Dermis microvascular lymphatic vessel endothelial cell (primary cell): ENCODE measurements around the gene KCNK1. TPM values are rescaled to one million over a fixed set of nuclear protein-coding genes. Genes with fewer than 3 reads are reported as not detected.
"Not testable (repeated sequence)": the region's sequence is repeated elsewhere in the genome, so short reads cannot be mapped to it uniquely, and the experiment has no call there.

Experiments used
- DNase-seq, 2 donors: peaks; one replicate each; pipeline versions ENCODE4 v3.0.0 to v3.0.0-alpha.2; 2010; ENCODE audit warnings: low read depth in 2 of 2
- total RNA-seq: library from RNA; depleted of rRNA; stranded (reverse); fragments of >200 nt; gene quantifications from 2 replicates; pipeline ENCODE4 v1.2.1, GENCODE V29; 2014

The KCNK1 gene
- total RNA-seq, 1 donor from 2014 or later = under 0.01 TPM

DNA sequence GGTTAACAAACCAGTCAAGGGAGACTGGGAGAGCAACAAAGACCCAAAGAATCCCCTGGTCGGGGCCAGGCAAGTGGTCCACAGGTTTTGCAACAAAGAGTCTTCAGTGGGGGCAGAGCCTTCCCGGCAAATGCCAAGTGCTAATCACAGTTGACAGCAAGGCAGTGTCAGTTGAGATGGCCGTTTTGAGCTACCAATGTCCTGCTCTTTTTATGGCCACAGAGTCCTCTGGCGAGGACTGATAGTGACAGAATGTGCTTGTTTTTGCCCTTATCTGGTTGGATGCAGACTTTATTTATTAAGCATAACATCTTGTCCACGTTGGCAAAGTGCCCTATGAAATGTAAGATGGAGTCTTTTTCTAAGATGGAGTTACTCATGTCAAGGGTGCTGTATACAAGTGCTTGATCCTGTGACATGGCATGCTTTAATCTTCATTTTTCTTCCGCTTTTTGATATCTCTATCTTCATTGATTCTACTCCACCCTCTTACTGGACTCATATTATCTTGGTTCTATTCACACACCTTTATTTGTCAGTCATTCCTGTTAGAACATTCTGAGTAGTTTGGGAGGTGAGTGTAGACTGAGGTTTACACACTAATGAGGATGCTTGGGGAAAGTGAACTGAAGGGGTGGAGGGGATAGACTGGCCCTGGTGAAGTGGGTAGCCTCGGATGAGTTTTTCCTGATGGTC is 51.8 kb downstream of the KCNK1 start:
- no peak for DNase-seq

DNA sequence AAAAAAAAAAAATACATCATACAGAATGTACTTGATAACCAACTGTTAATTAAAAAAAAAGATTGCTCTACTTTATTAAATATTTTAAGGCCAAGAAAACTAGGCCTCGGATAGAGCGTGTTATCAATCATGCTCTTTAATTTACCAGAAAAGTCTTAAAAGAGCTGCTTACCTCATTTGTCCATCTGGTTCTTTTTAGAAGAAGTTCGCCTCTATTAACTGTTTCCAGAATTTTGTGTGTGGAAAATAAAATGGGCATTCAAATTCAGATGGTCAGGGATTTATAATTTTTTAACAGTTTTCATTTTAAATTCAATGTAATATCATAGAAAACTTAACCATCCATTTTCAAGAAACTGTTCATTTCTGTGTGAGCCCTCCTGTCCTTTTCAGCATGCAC is 53.8 kb downstream of the KCNK1 start:
- DNase-seq = no peak

DNA sequence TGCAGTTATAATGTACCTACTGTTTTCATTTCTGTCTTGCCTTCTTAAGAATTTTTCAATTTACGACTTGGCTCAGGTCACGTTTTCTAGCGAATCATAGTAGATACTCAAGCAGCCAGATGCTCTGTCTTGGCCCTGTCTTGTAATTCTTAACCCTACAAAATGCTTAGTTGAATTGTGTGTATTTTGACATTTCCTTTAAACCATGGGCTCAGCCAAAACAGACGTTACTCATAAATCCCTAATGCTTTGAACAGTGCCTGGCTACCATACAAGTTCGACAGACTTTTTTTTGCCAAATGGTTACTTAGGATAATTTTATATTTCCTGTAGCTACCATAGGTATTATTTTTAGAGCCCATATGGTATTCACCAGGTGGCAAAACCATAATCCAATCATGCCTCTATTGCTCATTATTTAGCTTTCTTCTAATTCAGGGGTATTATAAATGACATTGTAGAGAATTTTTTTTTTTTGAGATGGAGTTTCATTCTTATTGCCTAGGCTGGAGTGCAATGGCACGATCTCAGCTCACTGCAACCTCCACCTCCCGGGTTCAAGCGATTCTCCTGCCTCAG is 54.3 kb downstream of the KCNK1 start:
- no peak for DNase-seq

DNA sequence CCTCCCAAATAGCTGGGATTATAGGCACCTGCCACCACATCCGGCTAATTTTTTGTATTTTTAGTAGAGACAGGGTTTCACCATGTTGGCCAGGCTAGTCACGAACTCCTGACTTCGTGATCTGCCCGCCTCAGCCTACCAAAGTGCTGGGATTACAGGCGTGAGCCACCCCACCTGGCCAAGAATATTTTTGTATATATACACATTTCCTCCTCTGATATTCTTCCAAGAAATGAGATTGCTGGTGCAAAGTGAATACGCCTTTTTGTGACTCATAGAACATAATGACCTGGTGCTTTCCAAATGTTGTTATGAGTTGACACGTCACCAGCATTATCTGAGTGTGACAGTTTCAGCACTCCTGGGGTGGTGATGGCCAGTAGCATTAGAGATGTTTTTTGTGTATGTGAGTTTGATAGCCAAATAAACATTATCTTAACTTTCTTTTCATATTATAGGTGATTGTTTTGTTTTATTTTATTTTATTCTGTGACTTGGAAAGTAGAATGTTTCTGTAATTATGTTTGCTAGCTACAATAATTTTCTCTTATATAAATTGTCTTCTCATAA is 54.9 kb downstream of the KCNK1 start:
- DNase-seq = no peak

DNA sequence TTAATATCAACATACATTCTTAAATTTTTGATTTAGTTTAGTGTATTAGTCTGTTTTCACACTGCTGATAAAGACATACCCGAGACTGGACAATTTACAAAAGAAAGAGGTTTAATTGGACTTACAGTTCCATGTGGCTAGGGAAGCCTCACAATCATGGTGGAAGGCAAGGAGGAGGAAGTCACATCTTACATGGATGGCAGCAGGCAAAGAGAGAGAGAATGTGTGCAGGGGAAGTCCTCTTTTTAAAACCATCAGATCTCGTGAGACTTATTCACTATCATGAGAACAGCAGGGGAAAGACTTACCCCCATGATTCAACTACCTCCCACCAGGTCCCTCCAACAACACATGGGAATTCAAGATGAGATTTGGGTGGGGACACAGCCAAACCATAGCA is 56.5 kb downstream of the KCNK1 start:
- DNase-seq = not testable (repeated sequence)

DNA sequence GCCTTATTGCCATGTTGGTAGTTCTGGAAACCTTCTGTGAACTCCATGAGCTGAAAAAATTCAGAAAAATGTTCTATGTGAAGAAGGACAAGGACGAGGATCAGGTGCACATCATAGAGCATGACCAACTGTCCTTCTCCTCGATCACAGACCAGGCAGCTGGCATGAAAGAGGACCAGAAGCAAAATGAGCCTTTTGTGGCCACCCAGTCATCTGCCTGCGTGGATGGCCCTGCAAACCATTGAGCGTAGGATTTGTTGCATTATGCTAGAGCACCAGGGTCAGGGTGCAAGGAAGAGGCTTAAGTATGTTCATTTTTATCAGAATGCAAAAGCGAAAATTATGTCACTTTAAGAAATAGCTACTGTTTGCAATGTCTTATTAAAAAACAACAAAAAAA is 57.4 kb downstream of the KCNK1 start:
- DNase-seq = no peak

DNA sequence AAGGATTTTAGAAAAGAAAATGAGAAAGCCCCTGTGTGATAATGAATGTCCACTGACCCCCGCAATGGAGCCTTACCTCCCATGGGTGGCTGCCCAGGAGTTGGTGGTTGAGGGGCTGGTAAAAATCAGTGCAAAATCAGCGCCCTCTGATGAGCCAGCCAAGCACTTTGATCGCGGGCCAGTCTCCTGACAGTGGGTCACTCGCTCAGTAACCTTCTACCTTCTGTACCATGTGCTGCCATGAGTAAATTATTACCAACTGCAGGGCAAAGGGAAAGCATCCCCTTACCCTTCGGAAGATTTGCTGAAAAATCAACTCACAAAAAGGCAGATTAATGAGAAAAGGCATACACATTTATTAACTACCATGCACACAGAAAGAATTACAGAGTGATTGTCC is 58.8 kb downstream of the KCNK1 start:
- DNase-seq = no peak

DNA sequence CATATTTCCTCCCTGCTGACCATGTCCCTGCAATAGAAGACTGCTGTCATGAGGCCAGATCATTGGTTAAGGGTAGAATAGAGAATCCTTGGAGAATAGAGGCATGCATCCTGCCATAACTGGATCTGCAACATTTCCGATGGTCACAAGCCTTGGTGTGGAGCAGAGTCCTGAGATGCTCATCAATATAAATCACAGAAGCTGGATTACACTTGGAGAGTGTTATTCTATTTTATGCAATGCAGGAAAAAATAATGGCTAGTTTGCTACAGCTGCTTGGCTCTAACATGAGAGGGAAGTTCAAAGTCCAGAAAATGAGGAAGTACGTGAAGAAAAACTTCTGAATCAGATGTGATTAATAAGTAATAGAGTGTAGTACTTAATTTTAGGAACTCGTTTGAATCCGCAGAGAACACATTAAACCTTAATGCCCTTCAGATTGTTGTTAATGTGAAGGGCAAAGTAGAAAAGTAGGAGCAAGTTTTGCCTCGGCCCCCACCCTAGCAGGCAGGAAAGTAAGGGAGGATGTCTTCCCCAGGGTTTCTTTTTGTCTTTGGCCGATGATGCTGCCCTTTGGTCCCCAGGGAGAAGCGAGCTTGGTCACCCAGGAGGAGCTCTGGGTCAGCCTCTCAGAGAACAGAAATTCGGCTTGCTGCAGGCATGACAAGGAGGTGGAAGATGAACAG is 59.5 kb downstream of the KCNK1 start:
- no peak for DNase-seq

DNA sequence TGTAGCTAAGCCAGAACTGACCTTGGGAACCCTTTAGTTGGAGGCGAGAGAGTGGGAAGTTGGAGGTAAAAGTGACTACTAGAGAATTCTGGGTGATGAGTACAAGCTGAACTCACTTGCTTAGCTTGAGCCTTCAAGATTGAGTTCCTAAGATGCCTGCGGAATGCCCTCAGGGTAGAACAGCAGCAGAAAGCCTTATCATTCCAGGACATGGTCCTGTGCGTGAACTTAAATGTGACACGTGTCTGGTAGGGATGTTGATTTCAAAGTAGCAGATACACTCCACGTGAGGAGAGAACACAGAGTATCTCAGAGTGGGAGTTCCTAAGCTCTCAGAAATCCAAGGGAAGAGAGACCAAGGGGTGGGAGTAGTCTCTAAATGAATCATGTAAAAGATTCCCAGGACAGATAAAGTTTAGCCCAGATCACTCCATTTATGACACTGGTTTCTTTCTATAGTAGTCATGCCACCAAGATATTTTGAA is 60.1 kb downstream of the KCNK1 start:
- no peak for DNase-seq

DNA sequence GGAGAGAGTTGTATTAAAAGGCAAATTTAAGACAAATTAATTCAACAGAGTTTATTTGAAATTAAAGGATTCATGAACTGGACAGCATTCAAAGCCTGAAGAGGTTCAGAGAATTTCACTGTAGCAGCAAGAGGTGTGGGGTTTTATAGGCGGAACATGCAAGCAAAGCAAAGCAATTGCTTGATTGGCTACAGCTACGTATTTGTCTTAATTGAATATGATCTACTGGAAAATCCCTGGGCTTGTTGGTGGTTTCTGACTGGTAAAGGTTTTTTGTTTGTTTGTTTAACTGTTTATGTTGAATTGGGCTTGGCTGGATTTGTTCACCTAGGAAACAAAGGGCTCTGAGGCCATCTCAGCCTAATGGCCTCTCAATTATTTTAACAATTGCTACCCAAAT is 61.5 kb downstream of the KCNK1 start:
- no peak for DNase-seq

DNA sequence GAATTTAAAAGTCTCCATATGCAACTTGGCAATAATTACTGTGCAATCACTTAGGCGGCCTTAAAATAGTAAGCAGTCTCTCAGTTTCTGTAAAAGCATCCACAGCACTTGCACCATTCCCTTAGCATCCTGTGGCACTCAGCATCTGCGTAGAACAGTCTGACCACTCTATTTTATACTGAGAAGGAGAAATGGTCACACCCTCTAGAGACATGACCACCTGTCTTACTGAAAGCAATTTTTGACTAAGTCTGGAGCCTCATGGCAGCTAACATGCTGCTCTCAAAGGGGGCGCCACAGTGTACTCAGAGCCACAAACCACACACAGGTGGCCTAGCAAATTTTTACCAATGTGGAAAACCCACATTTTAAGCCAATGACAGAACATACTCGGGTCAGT is 62.0 kb downstream of the KCNK1 start:
- no peak for DNase-seq

DNA sequence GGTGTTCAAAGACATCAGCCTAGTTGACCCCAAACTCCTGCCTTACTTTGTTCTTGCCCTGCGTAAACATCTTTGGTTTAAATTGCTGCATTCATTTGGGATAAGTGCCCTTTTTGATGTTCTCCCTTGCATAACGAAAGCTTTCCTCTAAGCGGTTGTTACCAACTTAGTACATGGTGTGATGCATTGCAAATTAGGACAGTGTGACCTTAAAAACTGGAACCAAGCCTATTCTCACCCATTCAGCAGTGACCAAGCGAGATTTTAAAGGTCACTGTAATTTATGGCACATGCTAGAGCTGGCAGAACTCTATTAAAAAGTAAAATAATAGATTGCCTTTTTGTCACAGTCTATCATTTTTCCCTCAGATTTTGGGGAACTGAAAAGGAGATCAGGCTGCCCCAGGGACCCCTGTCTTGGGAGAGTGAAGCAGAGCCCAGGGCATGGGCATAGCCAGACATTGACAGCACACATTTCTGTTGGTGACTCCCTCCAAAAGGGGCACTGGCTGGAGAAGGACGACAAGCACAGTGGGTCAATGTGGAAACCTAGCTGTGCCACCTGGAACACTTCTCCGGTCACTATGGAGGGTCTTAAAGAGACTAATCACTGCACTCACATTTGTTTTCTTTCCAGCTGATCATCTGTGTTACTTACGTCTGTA is 63.9 kb downstream of the KCNK1 start:
- no peak for DNase-seq

DNA sequence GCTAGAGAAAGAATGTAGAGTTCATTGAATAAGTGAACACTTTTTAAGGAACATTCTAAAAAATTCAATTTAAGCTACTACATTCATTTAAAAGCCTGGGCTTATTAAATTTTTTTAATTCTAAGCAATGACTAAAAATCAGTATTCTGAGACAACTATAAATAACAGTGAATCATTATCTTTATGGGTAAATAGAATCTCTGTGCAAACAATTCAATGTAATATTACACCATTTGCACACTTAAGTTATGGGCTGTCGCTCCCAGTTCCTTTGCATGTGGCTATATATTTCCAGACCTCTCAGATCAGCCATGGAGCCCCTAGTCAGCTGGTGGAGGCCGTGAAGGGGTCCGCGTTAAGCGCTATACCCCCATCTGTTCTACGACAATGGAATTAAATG is 65.1 kb downstream of the KCNK1 start:
- DNase-seq = no peak

DNA sequence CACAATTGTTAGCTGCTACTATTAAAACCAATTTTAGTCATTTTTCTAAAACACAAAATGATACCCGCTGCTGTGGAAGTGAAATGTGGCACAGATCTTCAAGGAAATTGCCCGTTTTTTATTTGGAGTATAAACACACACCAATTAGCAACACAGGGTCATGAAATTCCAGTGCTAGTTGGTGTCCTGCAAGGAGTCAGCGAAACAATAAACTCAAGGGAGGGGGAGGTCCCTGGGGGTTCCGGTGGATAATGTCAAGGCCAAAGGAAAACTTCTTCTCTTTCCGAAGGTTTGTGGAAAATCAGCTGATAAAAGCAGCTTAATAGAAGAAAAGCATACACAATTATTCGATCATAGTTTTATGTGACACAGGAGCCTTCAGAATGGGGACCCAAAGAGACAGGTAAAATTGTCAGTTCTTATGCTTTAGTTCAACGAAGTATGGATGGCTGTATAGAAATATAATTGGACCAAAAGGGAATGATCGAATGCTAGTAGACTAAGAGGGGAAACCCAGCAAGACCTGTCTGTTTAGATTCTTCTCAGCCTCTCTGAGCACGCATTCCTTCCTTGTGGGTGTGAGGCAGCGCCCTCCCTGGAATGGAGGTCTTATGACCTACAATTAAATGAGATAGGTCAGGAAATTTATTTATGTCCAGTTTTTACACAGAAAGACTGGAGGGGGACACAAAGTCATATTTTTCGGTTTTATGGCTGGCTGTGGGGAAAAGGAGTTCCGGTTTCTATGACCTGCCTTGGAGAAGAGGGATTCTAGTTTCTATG is 65.9 kb downstream of the KCNK1 start:
- no peak for DNase-seq

DNA sequence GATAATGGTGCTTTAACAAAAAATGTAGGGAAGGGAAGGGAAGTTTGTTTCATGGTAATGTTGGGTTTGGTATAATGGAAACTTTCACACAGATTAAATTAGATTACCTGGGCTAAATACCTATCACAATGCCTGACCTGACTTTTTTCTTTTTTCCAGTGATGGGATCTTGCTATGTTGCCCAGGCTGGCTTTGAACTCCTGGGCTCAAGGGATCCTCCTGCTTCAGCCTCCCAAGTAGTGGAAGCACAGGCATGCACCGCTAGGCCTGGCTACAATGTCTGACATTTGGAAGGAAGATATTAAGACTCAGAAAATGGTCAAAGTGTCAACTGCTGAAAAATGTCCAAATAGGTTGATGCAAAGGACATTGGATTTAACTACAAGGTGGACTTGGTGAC is 67.4 kb downstream of the KCNK1 start:
- no peak for DNase-seq

DNA sequence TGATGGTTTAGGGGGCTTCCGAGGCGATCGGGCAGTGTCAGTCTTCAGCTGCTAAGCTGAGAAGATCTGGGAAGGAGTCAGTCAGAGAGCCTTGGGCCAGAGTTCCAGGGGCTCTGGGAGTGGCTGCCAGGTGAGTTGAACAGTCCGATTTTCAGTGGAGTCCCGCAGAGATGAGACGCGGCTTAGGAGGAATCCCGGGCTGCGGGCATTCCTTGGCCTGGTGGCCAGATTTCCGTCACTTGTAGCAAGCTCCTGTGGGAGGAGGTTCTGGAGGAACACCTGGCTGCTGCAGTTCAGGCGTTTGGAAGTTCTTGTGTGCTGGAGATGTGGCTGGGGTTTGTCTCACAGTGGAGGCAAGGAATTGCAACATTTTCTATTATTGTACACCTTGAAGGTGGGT is 72.7 kb downstream of the KCNK1 start:
- not testable (repeated sequence) for DNase-seq

DNA sequence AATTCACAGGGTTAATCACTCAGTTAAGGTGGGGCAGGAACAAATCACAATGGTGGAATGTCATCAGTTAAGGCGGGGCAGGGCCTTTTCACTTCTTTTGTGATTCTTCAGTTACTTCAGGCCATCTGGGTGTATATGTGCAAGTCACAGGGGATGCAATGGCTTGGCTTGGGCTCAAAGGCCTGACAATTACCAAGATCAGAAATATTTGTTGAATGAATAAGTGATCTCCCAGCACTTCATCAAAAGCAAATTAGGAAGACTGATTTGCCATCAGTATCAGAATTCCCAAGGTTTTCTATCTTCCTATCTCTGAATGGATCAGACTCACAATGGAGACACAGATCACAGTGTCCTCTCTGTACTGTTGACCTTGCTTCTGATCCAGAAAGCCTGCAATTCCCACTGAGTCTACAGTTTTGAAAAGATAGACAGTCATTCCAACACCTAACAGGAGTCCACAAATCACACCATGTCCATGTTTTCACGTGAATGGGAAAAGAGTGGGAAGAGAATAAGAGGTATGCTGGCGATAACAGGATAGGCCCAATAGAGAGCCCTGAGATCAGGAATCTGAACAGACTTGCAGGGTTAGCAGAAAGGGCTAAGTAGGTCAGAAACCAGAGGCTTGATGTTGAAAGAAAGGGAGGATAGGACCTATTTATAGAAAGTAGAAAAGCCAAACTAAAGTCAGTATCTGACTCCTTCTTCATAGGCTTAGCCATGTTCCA is 75.3 kb downstream of the KCNK1 start:
- no peak for DNase-seq

DNA sequence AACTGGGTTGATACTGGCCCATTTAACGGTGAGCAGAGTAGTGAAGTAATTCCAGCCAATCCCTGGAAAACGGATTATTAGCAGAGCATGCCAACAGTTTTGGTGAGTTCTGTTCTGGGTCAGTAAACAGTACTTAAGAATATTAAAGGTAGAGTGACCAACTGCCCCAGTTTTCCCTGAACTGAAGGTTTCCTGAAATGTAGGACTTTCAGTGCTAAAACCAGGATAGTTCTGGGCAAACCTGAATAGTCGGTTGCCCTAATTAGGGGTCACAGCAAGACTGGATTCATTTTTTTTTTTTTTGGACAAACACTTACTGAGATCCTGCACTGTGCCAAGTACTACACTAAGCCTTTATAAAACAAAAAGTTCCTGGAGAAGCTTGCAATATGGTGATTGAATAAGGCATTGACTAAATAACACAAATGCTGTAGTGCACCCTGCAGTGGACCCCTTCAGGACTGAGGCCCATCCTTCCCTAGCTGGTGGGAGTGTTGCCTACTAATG is 75.9 kb downstream of the KCNK1 start:
- DNase-seq = no peak

DNA sequence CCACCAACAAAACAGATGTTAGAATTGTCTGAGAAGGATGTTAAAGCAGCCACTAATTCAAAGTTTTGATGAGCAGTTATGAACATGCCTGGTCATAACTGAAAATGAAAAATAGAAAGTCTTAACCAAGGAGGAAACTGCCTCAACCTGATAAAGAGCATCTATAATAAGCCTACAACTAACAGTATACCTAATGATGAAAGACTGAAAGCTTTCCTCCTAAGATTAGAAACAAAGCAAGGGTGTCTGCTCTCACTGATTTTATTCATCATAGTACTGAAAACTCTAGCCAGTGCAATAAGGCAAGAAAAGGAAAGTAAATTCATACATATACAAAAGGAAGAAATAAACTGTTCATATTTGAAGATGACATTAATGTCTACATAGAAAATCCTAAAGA is 82.0 kb downstream of the KCNK1 start:
- no peak for DNase-seq

DNA sequence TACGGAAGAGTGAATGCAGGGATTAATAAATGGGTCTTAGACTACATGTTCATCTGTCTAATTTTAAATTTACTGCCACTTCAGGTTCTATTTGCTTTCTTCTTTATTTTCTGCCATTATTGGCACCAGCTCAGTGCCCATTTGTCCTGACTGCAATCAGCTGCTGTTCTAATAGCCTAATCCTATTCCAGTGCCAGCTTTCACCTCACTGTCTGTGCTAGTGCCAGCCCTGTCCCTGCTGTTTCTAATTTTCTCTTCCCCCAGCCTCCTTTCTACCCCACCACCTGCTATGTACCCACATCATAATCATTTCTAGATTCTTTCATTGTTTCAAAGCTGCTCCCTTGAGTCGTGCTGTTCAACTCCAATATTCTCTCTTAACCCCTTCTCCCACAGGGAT is 86.4 kb downstream of the KCNK1 start:
- no peak for DNase-seq
